ENCODE results near the gene RPS6KA3. TPM values are rescaled to one million over a fixed set of nuclear protein-coding genes. Genes with fewer than 3 reads are reported as not detected.

The RPS6KA3 gene
- total RNA-seq, 1 donor = 58.1 TPM

DNA sequence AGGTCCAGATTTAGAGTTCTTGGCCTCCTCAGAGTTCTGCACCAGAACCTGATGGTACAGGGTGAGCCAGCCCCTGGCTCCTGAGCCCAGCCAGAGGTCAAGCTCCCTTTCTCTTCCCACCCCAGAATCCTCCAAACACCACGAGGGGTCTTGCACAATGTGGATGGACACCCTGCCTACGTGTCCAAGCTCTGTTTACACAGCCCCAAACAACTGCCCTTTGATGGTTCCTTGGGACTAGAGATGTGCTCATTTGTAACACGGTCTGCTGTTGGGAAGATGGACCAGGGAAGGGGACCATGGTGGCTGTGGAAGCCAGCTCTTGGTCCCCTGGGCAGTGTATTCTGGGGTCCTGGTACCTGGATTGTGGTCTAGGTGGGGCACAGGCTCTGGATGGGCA, 40.0 kb upstream of the RPS6KA3 start:
- TF ChIP-seq, protein P1, sequence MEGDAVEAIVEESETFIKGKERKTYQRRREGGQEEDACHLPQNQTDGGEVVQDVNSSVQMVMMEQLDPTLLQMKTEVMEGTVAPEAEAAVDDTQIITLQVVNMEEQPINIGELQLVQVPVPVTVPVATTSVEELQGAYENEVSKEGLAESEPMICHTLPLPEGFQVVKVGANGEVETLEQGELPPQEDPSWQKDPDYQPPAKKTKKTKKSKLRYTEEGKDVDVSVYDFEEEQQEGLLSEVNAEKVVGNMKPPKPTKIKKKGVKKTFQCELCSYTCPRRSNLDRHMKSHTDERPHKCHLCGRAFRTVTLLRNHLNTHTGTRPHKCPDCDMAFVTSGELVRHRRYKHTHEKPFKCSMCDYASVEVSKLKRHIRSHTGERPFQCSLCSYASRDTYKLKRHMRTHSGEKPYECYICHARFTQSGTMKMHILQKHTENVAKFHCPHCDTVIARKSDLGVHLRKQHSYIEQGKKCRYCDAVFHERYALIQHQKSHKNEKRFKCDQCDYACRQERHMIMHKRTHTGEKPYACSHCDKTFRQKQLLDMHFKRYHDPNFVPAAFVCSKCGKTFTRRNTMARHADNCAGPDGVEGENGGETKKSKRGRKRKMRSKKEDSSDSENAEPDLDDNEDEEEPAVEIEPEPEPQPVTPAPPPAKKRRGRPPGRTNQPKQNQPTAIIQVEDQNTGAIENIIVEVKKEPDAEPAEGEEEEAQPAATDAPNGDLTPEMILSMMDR (IDR thresholded peaks at IDR 0.05; ENCODE audit: insufficient read depth, low read length) = no peak
- no peak overlapping the region for H3K4me3 ChIP-seq (ENCODE audit: low read depth, low read length)
- no peak for DNase-seq (ENCODE audit: low read depth)

DNA sequence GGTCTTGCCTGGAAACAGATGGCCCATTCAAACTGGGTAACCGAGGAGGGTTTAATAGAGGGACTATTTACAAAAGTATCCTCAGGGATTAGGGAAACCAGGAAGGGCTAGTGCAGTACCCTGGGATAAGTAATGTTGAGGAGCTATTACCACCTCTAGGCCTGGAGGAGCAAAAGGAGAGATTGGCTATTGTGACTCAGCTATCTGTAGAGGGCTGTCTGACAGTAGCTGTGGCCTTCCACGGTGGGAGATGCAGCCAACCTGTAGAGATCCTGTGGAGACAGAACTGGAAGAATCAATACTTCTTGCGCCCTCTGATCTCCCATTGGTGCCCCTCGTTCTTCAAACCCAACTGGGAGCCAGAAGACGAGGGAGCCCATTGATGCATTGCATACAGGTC, 34.1 kb upstream of the RPS6KA3 start:
- no peak for DNase-seq (ENCODE audit: low read depth)
- H3K4me3 ChIP-seq (ENCODE audit: low read depth, low read length) = no peak overlapping the region
- TF ChIP-seq, protein P1 (IDR thresholded peaks at IDR 0.05; ENCODE audit: insufficient read depth, low read length) = no peak

DNA sequence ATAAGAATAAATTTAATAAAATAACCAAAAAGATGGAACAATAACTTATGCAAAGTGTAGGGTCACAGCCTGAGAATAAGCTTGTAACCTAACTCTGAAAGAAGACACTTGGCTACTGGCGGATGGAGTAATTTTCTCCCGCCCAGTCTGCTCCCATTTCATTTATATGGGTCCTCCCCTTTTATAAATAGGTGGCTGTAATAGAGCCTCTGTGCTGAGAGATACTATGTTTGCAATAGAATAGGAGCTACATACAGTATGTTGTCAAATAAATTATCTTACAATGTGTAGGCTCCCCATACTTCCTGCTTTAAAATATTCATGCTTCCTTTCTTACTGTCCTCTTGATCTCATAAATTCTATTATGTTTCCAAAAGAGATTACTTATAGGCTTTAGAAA, 28.2 kb upstream of the RPS6KA3 start:
- H3K4me3 ChIP-seq (ENCODE audit: low read depth, low read length) = no peak overlapping the region
- TF ChIP-seq, protein P1 (IDR thresholded peaks at IDR 0.05; ENCODE audit: insufficient read depth, low read length) = no peak
- DNase-seq (ENCODE audit: low read depth) = no peak

DNA sequence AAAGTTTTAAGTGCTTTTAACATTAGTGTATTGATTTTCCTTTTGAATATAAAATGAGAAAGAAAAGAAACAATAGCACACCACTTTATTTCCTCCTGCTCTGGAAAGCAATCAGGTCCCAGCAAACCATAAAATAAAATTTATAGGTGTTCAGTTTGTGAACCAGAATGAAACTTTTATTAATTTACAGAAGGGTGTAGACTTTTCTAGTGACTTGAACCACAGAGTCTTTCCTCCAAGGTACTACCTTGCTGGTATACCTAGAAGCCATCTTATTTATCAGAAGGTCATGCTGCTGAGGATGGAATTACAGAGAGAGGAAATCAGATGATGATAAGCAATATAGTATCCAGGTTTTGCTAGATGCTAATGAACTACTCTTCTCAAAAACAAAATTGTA, 27.6 kb upstream of the RPS6KA3 start:
- no peak for DNase-seq (ENCODE audit: low read depth)
- TF ChIP-seq, protein P1 (IDR thresholded peaks at IDR 0.05; ENCODE audit: insufficient read depth, low read length) = no peak
- no peak overlapping the region for H3K4me3 ChIP-seq (ENCODE audit: low read depth, low read length)

DNA sequence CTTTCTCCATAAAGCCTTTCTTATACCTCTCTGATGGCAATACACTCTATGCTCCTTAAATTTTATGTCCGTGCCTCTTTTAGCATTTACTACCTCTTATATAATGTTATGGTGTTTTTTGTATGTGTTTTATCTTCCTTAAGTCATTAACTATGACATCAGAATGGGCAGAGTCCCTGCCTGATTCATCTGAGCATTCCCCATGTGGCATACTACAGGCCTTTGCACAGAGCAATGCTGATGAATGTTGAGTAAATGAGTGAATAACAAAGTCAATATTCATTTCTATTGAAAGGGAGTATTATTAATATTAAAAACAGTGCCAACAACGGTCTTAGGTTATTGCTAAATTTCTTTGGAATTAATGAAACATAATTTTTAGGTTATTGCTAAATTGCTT, 18.8 kb upstream of the RPS6KA3 start:
- DNase-seq (ENCODE audit: low read depth) = peak; percentile 43
- no peak overlapping the region for H3K4me3 ChIP-seq (ENCODE audit: low read depth, low read length)
- TF ChIP-seq, protein P1 (IDR thresholded peaks at IDR 0.05; ENCODE audit: insufficient read depth, low read length) = no peak

DNA sequence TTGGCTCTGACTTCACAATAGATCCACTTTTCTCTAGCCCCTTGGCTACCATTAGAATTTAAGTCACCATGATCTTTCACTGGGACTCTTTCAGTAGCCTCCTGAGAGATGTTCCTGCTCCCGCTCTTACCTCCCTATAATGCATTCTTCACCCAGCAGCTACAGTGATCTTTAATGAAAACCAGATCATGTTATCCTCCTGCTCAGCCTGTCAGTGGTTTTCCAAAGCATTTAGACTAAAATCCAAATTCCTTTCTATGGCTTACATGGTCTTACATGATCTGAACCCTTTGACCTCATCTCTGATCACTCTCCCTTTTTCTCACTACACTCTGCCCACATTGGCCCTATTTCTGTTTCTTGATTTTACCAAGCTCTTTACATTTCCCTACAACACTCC, 18.3 kb upstream of the RPS6KA3 start:
- peak; percentile 14 for DNase-seq (ENCODE audit: low read depth)
- H3K4me3 ChIP-seq (ENCODE audit: low read depth, low read length) = no peak overlapping the region
- TF ChIP-seq, protein P1 (IDR thresholded peaks at IDR 0.05; ENCODE audit: insufficient read depth, low read length) = no peak

DNA sequence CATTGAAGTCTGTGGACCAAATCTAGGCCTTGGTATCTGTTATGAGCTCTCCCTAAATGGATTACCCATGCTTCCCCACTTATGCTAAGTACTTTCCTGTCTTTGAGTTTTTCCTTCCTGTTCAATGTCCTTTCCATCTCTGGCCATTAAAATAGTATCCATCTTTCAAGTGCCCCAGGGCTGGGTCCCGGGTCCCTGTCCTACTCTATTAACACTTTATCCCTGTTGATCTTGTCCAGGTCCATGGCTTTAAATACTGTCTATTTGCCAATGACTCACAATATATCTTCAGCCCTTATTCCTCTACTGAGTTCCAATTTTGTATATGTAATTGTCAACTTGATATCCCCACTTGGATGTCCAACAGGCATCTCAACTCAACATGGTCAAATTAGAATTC, 17.7 kb upstream of the RPS6KA3 start:
- DNase-seq (ENCODE audit: low read depth) = no peak
- H3K4me3 ChIP-seq (ENCODE audit: low read depth, low read length) = no peak overlapping the region
- TF ChIP-seq, protein P1 (IDR thresholded peaks at IDR 0.05; ENCODE audit: insufficient read depth, low read length) = no peak

Measured in fibroblast of the aortic adventitia (primary cell).